DMS 273 treated with DMSO at 0.1 percent for 48 hours (cell line): ENCODE measurements around the gene AFAP1.
A peak's percentile ranks its signal among the peaks of the same experiment; 100 is the strongest.

ENCODE experiments used
- DNase-seq: peaks from one replicate; lab custom pipeline; 2025; lab: John Stamatoyannopoulos, UW

Gene AFAP1

DNA sequence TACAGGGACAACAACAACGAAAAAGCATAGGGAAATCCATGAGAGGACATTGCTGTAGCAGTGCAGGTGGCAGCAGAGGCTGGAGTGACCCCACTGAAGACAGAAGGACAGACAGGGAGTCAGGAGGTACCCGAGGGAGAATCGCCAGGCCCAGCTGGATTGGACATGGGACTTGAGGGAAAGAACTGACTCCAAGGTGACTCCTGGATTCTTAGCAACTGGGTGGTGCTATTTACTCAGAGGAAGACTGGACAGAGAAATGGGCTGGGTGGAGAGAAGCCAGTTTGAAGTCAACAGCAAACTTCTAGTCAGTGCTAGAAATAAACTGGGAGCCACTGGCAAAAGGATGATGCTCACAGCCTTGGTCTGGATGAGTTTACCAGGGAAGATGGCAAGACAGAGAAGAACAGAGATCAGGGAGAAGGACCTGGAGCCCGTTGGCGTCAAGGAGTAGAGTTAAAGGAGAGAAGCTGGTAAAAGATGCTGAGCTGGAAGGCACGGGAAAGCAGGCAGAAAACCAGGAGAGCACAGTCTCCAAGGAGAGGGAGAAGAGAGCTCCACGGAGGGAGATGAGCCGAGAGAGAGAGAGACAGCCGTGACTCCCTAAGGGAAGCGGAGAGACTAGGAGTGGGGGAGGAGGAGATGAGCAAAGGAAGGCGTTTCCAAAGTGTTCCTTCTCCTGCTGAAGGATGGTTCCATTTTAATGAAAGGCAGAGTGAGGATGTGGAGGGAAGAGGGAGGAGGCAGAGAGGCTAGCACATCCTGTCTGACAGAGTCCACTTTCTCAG, 119.4 kb downstream of the AFAP1 start:
- DNase-seq = no peak

DNA sequence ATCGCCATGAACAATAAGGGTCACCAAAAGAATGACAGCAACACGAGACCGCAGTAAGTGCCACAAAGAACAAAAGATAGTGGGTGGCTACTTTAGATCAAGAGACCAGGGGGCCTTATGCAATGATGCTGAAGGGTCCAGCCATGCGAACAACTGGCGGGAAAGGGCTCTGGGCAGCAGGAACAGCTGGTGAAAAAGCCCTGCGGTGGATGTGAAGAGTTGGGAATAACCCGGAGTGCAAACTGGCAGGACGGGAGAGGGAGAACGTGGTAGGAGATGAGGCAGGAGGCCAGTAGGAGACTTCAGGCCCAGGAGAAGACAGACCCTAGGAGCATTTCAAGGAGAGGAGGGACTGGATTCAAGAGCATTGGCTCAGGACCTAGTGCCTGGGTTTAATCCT, 120.2 kb downstream of the AFAP1 start:
- DNase-seq = no peak

DNA sequence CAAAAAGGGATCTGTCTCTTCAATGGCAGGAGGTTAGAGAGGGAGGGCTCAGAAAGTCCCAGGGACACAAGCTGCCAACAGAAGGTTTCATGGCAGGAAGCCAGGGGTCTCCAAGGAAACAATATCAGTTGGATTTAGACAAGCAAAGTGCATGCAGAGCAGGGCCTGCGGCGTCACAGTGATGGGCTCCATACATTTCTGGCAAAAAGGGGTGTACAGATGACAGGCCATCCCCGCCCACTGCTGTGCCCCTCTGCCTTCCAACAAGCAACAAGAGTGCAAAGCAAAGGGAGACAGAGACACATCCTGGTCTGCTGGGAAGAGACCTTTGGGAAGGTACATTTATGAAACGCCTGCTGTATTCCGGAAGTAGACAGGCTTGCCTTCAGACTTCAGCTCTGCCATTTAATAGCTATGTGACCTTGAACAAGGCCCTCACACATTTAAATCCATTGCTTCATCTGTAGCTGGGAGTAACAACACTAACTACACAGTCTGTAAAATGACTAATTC, 121.2 kb downstream of the AFAP1 start:
- peak; percentile 45 for DNase-seq

- DNase-seq = no peak
Observed at GRCh38 chr4:7817877-7818398, 121.7 kb downstream of the AFAP1 start.

GRCh38 chr4:7816771-7817170, 122.9 kb downstream of the AFAP1 start:
- no peak for DNase-seq

- no peak for DNase-seq
Observed at GRCh38 chr4:7815981-7816380, 123.7 kb downstream of the AFAP1 start.

DNA sequence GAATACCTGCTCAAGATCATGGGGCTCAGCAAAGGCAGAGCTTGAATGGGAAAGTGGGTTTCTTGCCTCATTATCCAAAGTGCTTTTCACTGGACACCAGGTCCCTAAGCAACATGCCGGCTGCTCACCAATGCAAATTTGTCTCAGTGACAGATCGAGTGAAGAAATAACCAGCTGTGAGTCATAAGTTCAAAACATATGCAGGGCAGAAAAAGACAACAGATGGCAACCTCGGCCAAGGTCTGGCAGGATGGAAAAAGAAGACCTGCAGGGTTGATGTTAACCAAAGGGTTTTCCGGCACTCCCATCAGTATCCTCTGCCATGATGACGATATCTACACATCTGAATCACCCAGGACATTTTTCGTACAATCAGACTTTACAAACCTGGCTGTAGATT, 124.1 kb downstream of the AFAP1 start:
- peak; percentile 76 for DNase-seq

GRCh38 chr4:7814451-7814850, 125.2 kb downstream of the AFAP1 start:
- DNase-seq = no peak

- no peak for DNase-seq
Observed at GRCh38 chr4:7813674-7814073, 126.0 kb downstream of the AFAP1 start.

GRCh38 chr4:7812921-7813320, 126.7 kb downstream of the AFAP1 start:
- DNase-seq = no peak

DNA sequence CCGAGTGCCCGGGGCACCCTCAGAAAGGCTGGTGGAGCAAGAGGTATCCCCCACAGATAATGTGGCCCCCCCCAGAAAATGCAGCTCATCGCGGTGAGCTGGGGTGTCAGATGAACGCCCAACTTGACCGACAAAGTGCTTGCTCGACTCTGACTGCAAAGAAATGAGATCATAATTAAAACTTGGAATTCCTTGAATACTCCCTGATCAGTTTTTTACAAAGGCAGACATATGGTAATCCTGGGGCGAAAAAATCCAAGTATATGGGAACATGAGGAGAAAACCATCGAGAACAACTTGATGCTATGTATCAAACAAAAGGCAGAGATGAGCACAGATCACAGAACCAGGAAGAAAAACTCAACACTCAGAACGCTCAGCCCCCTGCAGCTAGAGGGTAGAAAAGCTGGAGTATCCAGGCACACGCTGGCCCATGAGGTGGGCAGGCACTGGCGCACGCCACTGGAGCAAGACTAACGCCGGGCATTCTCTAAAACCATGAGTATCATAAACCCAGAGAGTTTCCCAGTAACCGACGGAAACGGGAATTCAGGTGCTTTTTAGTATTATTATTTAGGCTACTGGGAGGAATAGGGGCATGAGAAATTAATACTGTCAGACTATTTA, 127.3 kb downstream of the AFAP1 start:
- no peak for DNase-seq

DNA sequence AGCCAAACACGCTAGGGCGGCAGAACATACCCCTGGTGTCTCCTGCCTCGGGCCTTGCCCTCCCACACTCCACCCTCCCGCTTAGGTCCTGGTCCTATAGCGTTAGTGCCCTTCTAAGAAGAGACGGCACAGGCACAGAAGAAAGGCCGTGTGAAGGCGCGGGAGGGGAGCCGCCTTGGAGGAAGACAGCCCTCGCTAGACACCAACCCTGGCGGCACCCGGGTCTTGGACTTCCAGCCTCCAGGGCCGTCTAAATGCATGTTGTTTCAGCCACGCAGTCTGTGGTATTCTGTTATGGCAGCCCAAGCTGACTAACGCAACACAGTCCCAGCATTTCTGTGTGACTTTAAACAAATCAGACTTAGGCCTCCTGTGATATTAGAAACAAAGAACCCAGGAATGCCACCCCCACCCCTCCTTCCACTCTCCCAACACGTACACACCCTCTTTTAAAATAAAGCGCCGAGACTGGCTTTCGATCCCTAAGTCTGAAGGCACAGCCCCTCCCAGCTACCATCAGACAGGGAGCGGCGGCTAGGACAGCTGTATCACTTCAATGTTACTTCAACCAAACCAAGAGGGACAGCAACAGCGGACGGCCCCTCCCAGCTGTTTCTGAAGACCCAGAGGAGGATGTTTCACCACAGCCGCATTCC, 128.0 kb downstream of the AFAP1 start:
- no peak for DNase-seq

- no peak for DNase-seq
Observed at GRCh38 chr4:7810783-7811535, 128.7 kb downstream of the AFAP1 start.

GRCh38 chr4:7808752-7809151, 130.9 kb downstream of the AFAP1 start:
- no peak for DNase-seq

DNA sequence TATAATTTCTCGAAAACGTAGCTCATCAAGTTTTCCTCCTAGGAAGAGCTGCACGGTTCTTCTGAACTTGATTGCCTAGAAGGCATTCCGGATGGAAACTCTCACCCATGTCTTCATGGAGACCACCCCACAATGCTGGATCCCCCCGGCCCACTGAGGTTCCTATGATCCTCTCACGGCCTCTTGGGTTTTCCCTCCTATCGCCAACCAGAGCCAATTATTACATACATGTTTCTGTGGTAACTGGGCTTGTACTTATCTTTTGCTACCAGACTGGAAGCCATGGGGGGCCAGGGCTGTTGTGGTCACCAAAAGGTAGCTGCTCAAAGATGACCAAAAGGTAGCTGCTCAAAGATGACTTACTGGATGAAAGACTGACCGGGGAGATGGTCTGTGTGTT, 131.5 kb downstream of the AFAP1 start:
- DNase-seq = no peak

DNA sequence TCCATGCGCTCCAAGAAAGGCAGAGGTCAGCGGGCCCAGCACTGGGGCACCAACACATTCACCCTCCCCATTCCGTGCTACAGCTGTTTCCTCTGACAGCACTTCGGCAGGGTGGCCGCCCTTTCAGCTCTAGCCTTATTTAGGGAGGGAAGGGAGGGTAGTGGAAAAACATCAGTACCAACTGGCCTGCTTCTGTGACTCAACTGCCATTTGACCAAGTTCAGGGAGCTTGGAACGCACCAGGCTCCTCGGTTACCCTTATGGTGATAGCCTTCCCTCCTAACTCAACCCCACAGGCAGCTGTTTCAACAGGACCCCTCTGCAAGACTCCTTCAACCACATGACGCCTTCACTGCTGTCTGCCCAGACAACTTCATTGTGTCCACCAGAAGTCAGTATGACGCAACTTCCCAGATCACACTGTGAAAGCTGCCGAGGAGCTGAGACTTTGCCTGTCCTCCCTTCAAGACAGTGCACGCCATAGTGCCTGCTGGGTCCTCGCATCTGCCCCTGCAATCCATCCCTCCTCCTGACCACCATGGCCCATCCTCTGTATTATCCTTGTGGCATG, 132.2 kb downstream of the AFAP1 start:
- no peak for DNase-seq

DNA sequence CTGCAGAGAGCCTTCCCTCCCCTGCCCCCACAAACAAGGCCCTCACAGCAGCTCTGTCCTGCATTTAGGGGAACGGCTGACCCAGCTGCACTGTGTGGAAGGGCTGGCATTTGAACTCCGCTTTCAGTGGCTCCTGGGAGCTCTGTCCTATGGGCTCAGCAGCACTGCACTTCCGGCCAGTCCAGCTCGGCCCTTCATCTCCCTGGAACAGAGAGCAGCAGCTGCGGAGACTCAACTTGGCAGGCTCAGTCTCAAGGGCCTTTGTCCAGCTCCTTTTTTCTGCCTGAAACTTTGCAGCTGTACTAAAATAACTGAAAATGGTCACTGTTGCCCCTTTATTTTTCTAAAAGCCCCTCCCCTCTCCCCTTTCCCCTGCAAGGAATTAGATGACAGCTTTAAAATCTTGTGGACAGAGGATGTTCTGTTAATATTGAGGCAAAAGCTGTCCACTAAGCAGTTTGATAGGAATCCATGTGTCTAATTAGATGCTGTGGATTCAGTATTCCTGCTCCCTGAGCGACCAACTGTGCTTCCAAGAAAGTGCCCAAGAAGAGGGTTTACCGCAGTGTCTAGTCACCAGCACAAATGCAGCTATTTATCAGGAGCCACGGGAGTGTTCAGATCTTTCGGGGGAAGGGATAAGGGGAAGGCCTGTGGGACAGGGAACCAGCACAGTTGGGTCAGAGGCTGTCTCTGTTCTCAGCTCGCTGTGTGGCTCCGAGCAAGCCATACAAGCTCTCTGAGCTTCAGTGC, 133.1 kb downstream of the AFAP1 start:
- DNase-seq = no peak

DNA sequence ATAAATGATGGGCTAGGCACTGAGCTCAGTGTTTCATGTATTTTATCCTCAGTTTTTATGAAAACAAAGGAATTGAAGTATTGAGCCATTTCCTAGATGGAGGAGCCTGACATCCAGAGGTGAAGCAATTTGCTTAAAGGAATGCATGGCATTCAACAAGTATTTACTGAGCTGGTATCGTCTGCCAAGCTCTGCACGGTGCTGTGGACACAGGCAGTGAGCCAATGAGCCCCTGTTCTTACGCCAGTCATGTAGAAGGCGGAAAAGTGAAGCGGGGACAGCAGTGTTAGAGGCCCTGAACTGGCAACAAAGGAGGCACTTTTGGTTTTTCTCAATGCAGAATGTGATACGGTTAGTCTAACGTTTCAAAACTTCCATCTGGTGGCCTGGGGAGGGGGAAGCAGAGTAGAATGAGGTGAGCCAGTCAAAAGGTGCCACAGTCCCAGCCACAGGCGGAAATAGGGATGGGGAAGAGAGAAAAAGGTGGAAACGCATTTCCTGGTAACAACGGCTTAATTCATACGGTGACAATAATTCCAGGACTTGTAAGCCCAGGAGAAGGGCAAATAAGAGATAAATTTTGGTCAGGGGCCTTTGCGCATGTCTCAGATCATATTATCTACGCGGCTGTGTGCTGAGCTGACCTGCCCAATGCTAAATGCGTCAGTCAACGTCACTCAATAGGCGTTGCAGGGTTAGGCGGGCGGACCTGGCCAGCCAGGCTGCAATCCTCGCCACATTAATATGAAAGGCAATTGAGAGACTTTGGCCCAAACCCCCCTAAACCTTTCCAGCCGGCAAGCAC, 133.9 kb downstream of the AFAP1 start:
- DNase-seq = no peak

- no peak for DNase-seq
Observed at GRCh38 chr4:7804756-7805385, 134.8 kb downstream of the AFAP1 start.
